Sigmoid colon (tissue), 3 donors: ENCODE measurements around the gene HOXC13.

ENCODE experiments used
- POLR2A ChIP-seq, 2 donors: fragments of 450-650 bp; IDR thresholded peaks; one replicate each; pipeline ENCODE4 v1.6.1; 2016; ENCODE audit warnings: antibody characterized with exemption in 2 of 2, mild to moderate bottlenecking in 2 of 2, moderate library complexity in 2 of 2
- TF ChIP-seq, protein P1 (sequence below), 4 experiments: fragments of 450-650 bp in 3 of 4; fragments of 200-600 bp in 1 of 4; IDR thresholded peaks; one replicate each; pipeline ENCODE4 v1.5.1; 2016 to 2019; ENCODE audit warnings: antibody characterized with exemption in 4 of 4, mild to moderate bottlenecking in 3 of 4, moderate library complexity in 2 of 4

DNA sequence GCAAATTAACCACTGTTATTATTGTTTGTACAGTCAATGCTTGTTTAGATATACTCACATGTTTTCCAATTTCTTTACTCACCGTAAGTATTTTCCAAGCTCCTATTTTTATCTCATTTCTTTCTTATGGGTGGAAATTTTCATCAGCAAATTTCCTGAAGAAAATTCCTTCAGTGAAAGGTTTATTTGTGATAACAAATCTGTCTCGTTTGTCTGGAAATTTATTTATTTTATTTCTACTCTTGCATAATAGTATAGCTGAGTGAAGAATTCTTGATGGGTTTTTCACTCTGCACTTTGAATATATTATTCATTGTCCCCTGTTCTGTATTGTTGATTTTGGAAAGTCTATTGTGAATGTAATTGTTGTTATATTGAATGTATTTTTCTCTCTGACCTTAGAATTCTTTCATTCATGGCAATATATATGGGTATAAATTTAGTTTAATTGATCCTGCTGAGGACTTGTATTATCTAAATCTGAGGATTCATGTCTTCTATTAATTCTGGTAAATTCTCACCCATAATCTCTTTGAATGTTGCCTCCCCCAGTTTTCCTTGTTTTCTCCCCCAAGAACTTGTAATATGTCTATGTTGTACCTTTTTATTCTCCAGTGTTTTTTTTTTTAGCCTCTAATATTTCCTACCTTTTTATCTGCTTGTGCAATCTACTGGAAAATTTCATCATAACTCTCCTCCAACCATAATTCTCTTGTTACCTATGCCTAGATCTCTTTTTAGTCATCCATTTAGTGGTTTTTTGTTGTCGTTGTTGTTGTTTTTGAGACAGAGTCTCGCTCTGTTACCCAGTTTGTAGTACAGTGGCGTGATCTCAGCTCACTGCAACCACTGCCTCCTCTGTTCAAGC is 21.6 kb upstream of the HOXC13 start:
- TF ChIP-seq, protein P1, sequence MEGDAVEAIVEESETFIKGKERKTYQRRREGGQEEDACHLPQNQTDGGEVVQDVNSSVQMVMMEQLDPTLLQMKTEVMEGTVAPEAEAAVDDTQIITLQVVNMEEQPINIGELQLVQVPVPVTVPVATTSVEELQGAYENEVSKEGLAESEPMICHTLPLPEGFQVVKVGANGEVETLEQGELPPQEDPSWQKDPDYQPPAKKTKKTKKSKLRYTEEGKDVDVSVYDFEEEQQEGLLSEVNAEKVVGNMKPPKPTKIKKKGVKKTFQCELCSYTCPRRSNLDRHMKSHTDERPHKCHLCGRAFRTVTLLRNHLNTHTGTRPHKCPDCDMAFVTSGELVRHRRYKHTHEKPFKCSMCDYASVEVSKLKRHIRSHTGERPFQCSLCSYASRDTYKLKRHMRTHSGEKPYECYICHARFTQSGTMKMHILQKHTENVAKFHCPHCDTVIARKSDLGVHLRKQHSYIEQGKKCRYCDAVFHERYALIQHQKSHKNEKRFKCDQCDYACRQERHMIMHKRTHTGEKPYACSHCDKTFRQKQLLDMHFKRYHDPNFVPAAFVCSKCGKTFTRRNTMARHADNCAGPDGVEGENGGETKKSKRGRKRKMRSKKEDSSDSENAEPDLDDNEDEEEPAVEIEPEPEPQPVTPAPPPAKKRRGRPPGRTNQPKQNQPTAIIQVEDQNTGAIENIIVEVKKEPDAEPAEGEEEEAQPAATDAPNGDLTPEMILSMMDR (IDR thresholded peaks at IDR 0.05) = no peak
- no peak for TF ChIP-seq POLR2A (IDR thresholded peaks at IDR 0.05)
